Stimulated activated CD8-positive, alpha-beta memory T cell treated with anti-CD3 and anti-CD28 coated beads, Interleukin-4, amount 100 ng/mL, for 4 hours (primary cell): ENCODE results near the gene FBXW7.
A peak's percentile ranks its signal among the peaks of the same experiment; 100 is the strongest.
"Not testable (repeated sequence)": the region's sequence is repeated elsewhere in the genome, so short reads cannot be mapped to it uniquely, and the experiment has no call there.

Source experiments
- DNase-seq, 2 donors: peaks; one replicate each; pipeline ENCODE4 v3.0.0-alpha.2; 2020; ENCODE audit warnings: low read depth in 2 of 2, low spot score in 1 of 2

The FBXW7 gene

DNA sequence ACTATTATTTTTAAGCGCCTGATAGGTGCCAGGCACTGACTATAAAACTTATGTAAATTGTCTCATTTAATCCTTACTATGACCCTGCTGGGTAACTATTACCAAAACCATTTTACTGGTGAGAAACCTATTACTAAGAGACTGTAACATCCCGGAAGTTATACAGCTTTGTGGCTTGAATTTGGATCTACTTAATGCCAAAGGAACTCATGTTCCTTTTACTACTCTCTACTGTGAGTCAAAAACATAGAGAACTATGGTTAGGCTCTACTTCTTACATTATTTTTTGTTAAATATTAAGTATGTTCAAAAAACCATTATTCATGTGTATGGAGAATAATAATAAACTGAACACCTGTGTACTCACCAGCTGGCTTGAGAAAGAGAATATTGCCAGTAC, 14.8 kb upstream of the FBXW7 start:
- not testable (repeated sequence) for DNase-seq

- DNase-seq: no peak
Measured at GRCh38 chr4:152545088-152545487, 9.2 kb upstream of the FBXW7 start.

- DNase-seq: not testable (repeated sequence)
Measured at GRCh38 chr4:152544533-152544932, 8.6 kb upstream of the FBXW7 start.

GRCh38 chr4:152540941-152541340, 5.0 kb upstream of the FBXW7 start:
- DNase-seq: no peak

DNA sequence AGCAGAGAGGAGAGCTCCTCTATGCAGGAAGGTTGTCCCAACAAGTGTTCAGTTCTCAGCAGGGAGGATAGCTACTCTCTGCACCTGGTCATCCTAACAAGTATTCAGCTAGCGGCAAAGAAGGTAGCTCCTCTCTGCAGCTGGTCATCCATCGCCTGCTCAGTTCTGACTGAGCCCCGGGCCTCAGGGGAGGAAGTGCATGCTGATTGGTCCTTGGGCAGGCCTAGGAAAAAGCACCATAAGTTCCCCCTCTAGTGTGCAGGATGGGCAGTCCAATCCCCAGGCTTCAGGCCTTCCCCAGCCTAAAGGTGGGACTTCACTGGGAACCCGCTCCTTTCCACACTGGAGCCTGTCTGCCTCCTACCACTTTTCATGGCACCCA, 4.4 kb upstream of the FBXW7 start:
- no peak for DNase-seq

- DNase-seq: no peak
Measured at GRCh38 chr4:152539556-152540292, 3.8 kb upstream of the FBXW7 start.

DNA sequence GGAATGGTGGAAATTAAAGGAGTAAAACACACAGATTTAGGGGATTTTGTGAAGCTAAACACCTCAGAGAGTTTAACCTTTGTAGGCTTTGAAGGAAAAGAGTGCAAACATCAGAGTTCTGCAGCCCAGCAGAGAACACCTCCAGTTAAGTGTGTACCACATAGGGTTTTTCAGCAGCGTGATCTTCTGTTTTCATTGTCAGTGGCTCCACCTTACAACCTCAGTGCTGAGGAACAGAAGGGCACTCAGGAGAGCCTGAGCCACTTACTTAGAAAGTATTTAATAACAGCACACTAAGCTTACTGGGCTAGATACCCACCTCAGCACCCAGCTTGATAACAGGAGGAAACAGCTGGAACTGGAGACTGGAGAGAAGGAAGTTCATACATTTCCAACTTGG, 2.0 kb upstream of the FBXW7 start:
- DNase-seq: no peak

DNA sequence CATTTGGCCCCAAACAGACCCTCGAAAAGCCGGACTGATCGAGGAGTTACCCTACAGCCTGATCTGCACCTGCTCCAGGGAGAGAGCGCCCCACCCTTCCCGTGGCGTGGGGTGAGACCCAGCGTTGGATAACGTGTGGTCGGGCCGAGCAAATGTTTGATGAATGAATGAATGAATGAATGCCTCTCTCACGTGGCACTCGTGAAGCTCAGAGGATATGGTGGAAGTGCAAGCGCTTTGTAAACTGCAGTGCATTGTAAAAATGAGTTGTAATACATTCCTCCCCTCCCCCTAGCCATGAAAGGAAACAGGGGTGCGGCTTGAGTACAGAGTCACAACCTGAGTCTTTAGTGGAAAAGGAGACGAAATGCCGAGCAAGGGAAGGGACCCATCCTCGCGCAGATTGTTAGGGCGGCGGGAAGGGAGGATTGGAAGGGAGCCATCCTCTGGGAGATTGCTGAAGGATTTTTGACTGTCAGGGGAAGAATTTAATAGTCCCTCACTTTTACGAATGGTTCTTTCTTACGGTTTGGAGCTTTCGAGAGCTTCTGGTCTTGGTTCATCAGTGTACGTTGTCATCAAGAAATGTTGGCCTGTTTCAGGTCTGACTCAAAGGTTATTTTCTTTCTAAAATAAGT, 772 bp upstream of the FBXW7 start:
- DNase-seq: peak; percentile 18 to 38

DNA sequence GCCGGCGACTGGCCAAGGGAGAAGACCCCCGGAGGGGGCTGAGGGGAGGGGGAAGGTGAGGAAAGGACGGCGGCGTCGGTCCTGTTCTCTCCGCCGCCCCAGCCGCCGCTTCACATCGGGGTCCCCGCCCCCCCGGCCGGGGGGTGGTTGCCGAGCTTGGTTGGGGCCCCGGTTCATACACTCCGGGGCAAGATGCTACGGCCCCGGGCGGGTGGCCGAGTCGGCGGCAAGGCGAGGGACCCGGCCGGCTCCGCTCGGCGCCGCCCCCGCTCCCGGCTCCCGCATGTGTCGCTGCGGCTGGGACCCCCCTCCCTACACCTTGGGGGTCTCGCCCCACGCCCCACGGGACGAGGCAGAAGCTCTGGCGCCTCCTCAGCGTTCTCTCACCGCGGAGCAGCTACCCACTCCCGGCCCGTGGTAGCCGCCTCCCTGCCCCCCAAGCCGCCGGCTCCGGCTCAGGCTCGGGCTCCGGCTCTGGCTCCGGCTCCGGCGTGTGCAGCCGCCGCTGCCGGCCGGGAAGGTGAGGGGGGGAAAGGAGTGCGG, 461 bp downstream of the FBXW7 start:
- DNase-seq: no peak

DNA sequence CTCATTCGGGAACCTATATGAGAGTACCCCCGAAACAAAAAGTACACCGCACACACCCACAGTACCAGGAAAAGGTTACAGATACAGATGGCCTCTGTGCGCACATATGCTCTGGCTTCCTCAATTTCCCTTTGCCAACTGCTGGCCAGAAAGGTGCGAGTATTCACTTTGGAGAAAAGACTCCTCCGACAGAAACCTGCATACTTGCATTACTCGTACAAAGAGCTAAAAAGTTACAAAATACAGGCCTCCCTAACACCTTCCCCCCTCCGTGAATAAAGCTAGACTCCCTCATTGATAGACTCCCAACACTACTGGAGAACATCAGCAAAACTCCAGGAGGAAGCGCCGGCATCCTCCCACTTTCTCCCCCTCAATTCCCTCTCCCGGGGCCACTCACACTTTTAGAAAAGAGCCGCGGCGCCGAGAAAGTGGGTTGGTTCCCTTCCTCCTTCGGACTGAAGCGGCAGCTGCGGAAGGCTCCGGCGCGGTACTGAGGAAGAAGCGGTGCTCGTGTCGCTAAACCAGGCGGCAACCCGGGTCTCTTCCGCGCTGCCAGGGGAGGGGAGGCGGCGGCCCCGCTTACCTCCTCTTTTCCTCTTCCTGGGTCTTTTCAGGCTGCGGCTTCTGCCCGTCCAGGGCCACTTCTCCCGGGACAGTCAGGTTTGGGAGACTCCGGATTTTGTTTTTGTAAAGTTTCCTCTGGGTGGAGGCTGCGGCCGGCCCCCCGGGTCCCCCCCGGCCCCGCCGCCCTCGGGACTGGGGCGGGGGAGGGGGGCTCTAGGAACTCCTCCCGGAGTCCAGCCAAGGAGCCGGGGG, 1.1 kb downstream of the FBXW7 start:
- DNase-seq: peak; percentile 18 to 21

GRCh38 chr4:152531479-152531878, 4.4 kb downstream of the FBXW7 start:
- DNase-seq: no peak

GRCh38 chr4:152530600-152530999, 5.3 kb downstream of the FBXW7 start:
- DNase-seq: no peak

DNA sequence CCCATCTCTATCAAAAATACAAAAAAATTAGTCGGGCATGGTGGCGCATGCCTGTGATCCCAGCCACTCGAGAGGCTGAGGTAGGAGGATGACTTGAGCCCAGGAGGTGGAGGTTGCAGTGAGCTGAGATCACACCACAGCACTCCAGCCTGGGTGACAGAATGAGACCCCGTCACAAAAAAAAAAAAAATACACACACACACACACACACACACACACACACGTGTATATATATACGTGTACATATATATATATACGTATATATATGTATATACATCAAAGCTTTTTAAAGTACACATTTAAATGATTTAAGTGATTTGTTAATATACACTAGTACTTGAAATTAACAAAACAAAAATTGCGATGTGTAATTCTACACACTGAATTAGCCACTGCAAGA, 6.0 kb downstream of the FBXW7 start:
- no peak for DNase-seq

GRCh38 chr4:152528060-152528459, 7.8 kb downstream of the FBXW7 start:
- no peak for DNase-seq

GRCh38 chr4:152525878-152526277, 10.0 kb downstream of the FBXW7 start:
- no peak for DNase-seq

GRCh38 chr4:152524427-152524826, 11.5 kb downstream of the FBXW7 start:
- DNase-seq: no peak

- DNase-seq: no peak
Measured at GRCh38 chr4:152523731-152524130, 12.2 kb downstream of the FBXW7 start.

GRCh38 chr4:152522754-152523153, 13.1 kb downstream of the FBXW7 start:
- DNase-seq: no peak

GRCh38 chr4:152522245-152522644, 13.6 kb downstream of the FBXW7 start:
- DNase-seq: no peak

DNA sequence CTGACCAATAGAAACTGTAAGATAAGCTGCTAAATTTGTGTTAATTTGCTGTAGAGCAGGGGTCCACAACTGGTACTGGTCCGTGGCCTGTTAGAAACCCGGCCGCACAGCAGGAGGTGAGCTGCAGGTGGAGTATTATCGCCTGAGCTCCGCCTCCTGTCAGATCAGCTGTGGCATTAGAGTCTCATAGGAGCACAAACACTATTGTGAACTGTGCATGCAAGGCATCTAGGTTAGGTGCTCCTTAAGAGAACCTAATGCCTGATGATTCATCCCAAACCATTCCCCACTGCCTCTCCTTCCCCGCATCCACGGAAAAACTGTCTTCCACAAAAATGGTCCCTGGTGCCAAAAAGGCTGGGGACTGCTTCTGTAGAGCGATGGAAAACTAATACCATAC, 19.7 kb downstream of the FBXW7 start:
- DNase-seq: no peak

DNA sequence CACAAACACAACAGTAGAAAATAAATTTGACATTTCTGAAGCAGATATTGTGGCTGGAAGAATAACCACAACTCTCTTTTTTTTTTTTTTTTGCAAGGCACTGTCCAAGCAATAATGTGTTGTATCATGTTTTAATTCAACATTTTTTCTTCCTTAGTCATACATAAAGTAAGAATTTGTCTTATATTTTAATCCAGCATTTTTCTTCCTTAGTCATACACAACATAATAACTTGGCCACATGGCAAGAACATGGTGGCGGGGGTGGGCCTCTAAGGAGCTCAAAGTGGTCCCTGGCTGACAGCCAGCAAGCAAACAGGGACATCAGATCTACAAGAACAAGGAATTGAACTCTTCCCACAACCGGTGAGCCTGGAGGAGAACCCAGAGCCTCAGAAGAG, 20.2 kb downstream of the FBXW7 start:
- no peak for DNase-seq

GRCh38 chr4:152514356-152514755, 21.5 kb downstream of the FBXW7 start:
- no peak for DNase-seq
